Measurements from ENCODE around the gene DBNDD2. TPM values are rescaled to one million over a fixed set of nuclear protein-coding genes. Genes with fewer than 3 reads are reported as not detected.

The DBNDD2 gene
- total and polyA plus RNA-seq, 7 donors, result 99.7 to 174 (median 111) TPM

DNA sequence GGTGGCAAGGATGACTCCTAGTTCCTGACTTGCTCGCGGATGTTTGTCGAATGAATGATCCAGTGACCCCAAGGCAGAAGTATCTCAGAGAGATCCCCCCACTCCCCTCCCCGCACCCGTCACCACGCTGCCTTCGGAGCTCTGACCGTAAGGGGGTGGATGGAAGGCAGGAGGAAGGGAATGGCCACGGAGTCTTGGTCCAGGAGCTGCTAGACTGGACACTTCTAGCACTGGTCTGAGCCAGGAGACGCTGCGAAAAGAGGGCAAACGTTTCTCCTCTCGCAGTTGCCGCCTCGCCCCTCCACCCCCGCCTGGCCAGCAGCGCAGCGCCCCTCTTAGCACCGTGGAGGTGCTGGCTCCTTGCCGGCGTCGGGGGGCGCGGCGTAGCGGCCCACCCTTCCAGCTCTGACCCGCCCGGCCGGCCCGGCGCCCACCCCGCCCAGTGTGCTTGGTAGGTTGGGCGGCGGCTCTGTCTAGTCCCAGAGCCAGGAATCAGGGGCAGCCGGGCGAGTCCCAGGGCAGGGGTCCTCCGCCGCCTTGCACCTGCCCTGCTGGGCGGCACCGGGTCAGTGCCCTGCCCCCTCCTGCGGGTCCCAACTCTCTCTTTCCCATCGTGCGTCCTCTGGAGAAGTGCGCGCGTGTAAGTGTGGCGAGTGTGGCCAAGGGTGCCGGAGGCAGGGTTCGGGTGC is 2.4 kb upstream of the DBNDD2 start:
- DNase-seq, result peak; percentile 81
- intact Hi-C loops (cut with DNase I), result loop anchor here (2.0 to 10.0 kb wide), 4 partner anchors 33 to 441 kb away; partner anchors contain the start of genes STK4, SYS1 and TOMM34
- H3K27ac ChIP-seq, result peak overlapping the region; percentile 94 to 99 (median 97)

DNA sequence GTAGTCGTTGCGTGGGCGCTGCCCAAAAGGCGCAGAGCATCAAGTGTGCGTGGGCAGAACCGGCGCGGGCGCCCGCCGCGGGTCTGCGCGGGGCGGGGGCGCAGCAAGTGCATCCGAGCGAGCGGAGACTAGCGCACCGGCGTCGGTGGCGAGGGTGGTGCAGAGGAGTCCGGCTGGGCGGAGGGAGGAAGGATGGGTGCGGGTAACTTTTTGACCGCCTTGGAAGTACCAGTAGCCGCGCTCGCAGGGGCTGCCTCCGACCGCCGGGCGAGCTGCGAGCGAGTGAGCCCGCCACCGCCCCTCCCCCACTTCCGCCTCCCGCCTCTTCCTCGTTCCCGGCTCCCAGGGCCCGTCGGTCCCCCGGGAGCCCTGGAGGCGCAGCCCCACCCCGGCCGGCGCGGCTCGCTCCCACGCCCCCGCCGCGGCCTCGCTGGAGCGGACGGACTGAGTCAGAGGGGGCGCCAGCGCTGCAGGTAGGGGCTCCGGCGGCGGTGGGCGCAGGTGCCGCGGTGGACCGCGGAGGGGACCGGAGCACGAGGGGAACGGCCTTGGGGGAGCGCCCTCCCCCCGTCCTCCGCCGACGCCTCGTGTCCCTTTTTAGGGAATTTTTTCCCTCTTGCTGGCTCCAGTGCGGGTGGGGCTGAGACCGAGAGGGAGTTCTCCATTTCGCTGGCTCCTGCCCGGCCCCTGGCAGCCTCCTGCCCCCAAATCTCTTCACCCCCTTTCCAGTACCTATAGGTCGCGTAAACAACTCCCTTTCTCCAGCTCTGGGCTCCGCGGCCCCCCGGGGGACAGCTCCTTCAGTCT is 1.6 kb upstream of the DBNDD2 start:
- Histone ChIP-seq H3K9me3 (no peaks in the 10 kb centered on the region), H3K36me3 (peaks cover 0 to 33% (median 17%) of the 10 kb centered on the region in 4 donors), H3K4me1 (peaks cover 0 to 42% (median 25%) of the 10 kb centered on the region in 4 donors), H3K4me3 (peak overlapping the region; percentile 84 to 97 (median 92)), H3K27me3 (no peaks in the 10 kb centered on the region), H3K27ac (peak overlapping the region; percentile 94 to 99 (median 97))
- DNase-seq, result peak; percentile 91
- TF ChIP-seq POLR2A (IDR thresholded peaks at IDR 0.05) (peak in 1 of 2 donors; percentile 9), POLR2AphosphoS5 (IDR thresholded peaks at IDR 0.05) (peak; percentile 11 to 78 (median 64)), EP300 (IDR thresholded peaks at IDR 0.05) (no peak)
- WGBS, 2 donors, result 1% methylated on average over 87 of the region's 87 CpGs
- intact Hi-C loops (cut with DNase I), result loop anchor here (2.0 to 10.0 kb wide), 4 partner anchors 34 to 442 kb away; partner anchors contain the start of genes STK4, SYS1 and TOMM34

More for the DNA sequence above, 2.4 kb upstream of the DBNDD2 start:
- peaks cover 0 to 25% (median 12%) of the 10 kb centered on the region in 4 donors for H3K36me3 ChIP-seq
- peak overlapping the region; percentile 84 to 97 (median 92) for H3K4me3 ChIP-seq
- 1 to 2% methylated on average over 49 of the region's 49 CpGs for WGBS, 2 donors
- TF ChIP-seq POLR2AphosphoS5 (IDR thresholded peaks at IDR 0.05) (peak in 3 of 4 donors; percentile 6 to 42 (median 19)), POLR2A (IDR thresholded peaks at IDR 0.05) (no peak), EP300 (IDR thresholded peaks at IDR 0.05) (no peak)
- TF ChIP-seq, protein P1, sequence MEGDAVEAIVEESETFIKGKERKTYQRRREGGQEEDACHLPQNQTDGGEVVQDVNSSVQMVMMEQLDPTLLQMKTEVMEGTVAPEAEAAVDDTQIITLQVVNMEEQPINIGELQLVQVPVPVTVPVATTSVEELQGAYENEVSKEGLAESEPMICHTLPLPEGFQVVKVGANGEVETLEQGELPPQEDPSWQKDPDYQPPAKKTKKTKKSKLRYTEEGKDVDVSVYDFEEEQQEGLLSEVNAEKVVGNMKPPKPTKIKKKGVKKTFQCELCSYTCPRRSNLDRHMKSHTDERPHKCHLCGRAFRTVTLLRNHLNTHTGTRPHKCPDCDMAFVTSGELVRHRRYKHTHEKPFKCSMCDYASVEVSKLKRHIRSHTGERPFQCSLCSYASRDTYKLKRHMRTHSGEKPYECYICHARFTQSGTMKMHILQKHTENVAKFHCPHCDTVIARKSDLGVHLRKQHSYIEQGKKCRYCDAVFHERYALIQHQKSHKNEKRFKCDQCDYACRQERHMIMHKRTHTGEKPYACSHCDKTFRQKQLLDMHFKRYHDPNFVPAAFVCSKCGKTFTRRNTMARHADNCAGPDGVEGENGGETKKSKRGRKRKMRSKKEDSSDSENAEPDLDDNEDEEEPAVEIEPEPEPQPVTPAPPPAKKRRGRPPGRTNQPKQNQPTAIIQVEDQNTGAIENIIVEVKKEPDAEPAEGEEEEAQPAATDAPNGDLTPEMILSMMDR (IDR thresholded peaks at IDR 0.05), result no peak
- H3K4me1 ChIP-seq, result peaks cover 0 to 39% (median 25%) of the 10 kb centered on the region in 4 donors
- peaks cover 0 to 5% (median 0%) of the 10 kb centered on the region in 4 donors for H3K9me3 ChIP-seq
- no peaks in the 10 kb centered on the region for H3K27me3 ChIP-seq

DNA sequence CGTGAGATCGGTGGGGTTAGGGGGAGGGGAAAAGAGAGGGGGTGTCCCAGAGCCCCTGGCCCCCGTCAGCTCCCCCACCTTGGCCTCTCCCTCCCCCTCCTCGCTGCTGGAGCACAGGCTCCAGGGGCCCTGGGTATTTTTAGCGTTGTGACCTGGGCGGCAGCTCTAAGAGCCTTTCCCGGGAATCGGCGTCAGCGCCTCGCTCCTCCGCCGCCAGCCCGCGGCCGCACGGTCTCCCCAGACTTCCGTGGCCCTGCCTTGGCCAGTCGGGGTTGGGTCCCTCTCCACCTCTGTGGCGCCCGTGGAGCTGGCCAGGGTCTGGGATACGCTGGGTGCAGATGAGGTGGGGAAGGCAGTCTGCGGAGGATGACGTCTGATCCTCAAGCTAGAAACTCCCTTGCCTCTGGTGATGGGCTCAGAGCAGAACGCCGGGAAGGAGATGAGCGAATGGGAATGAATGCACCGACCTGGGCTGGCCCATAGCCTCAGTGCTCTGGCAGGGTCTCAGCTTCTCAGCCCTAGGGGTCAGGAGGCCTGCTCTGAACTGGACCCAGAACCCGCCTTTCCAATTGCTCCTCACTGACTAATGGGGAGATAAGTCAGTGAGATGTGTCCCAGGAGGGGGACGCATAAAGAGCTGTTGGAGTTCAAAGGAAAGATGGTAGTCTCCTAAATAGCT is 883 bp upstream of the DBNDD2 start:
- Histone ChIP-seq H3K27ac (peak overlapping the region; percentile 94 to 99 (median 97)), H3K36me3 (peaks cover 0 to 40% (median 21%) of the 10 kb centered on the region in 4 donors), H3K4me1 (peaks cover 0 to 42% (median 25%) of the 10 kb centered on the region in 4 donors), H3K4me3 (peak overlapping the region; percentile 84 to 97 (median 92)), H3K9me3 (no peaks in the 10 kb centered on the region), H3K27me3 (no peaks in the 10 kb centered on the region)
- TF ChIP-seq EP300 (IDR thresholded peaks at IDR 0.05), result no peak
- TF ChIP-seq POLR2A (IDR thresholded peaks at IDR 0.05), result peak; percentile 67 to 85
- TF ChIP-seq, protein P1 (IDR thresholded peaks at IDR 0.05), result no peak
- peak; percentile 75 to 94 (median 88) for TF ChIP-seq POLR2AphosphoS5 (IDR thresholded peaks at IDR 0.05)
- WGBS, 2 donors, result 5 to 24% methylated on average over 30 of the region's 30 CpGs
- intact Hi-C loops (cut with DNase I), result loop anchor here (2.0 to 10.0 kb wide), 4 partner anchors 34 to 442 kb away; partner anchors contain the start of genes STK4, SYS1 and TOMM34
- DNase-seq, result peak; percentile 89

DNA sequence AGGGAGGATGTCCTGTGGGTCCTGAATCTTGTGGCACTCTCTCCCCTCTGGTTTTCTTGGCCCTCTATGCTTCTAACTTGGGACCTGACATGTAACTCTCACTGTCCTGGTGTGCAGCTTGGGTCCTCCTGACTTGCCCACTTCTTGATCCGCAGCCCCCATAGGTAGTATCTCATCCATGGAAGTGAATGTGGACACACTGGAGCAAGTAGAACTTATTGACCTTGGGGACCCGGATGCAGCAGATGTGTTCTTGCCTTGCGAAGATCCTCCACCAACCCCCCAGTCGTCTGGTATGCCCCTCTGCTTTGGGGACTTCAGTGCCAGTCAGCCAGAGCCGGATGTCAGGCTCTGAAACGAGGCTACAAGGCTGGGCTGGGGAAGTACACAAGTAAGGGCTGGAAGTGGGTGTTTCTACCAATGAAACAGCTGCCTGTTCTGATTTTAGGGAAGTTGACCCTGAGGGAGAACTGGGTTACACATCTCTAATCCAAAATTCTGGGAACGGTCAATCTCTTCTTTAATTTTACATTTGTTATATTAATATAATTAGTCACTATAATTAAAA is 641 bp downstream of the DBNDD2 start:
- H3K9me3 ChIP-seq, result no peaks in the 10 kb centered on the region
- intact Hi-C loops (cut with DNase I), result loop anchor here (10.0 kb wide), 1 partner anchor 444 kb away; the partner anchor contains the start of genes STK4 and TOMM34
- peak overlapping the region; percentile 94 to 99 (median 97) for H3K27ac ChIP-seq
- no peak for DNase-seq
- H3K4me1 ChIP-seq, result peaks cover 0 to 42% (median 25%) of the 10 kb centered on the region in 4 donors
- peaks cover 0 to 42% (median 21%) of the 10 kb centered on the region in 4 donors for H3K36me3 ChIP-seq
- no peaks in the 10 kb centered on the region for H3K27me3 ChIP-seq
- 56 to 67% methylated on average over 7 of the region's 7 CpGs for WGBS, 2 donors
- TF ChIP-seq POLR2A (IDR thresholded peaks at IDR 0.05), result no peak
- peak overlapping the region in 3 of 4 donors; percentile 84 to 93 (median 92) for H3K4me3 ChIP-seq
